ENCODE data around the gene ZNF503. TPM values are rescaled to one million over a fixed set of nuclear protein-coding genes. Genes with fewer than 3 reads are reported as not detected.

The ZNF503 gene
- polyA plus RNA-seq, 4 donors = 2.0 to 17.2 (median 8.9) TPM

DNA sequence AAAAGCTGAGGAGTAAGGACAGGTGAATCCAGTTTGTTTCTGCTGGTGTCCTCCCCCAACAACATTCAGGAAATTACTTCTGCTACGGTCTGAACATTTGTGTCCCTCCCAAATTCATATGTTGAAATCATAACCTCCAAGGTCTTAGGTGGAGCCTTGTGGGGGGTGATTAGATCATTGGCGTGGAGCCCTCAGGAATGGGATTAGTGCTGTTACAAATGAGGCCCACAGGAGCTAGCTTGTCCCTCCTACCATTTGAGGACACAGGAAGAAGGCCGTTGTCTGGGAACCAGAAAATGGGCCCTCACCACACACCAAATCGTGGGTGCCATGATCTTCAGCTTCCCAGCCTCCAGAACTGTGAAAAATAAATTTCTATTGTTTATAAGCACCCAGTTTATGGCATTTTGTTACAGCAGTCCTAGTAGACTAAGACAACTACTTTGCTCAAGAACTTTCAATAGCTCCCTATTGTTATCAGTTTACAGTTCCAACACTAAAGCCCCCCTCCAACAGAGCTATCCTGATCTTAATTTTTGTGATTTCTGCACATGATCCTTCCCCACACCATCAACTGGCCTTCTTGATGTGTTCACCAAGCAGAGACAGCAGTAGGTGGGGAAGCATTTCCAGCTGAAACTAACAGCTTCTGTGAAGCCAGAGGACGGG, 27.7 kb upstream of the ZNF503 start:
- no peak overlapping the region for H3K27ac ChIP-seq (ENCODE audit: low read depth in 1 of 3, low read length in 2 of 3)
- DNase-seq (no peak), FAIRE-seq (no peak)

DNA sequence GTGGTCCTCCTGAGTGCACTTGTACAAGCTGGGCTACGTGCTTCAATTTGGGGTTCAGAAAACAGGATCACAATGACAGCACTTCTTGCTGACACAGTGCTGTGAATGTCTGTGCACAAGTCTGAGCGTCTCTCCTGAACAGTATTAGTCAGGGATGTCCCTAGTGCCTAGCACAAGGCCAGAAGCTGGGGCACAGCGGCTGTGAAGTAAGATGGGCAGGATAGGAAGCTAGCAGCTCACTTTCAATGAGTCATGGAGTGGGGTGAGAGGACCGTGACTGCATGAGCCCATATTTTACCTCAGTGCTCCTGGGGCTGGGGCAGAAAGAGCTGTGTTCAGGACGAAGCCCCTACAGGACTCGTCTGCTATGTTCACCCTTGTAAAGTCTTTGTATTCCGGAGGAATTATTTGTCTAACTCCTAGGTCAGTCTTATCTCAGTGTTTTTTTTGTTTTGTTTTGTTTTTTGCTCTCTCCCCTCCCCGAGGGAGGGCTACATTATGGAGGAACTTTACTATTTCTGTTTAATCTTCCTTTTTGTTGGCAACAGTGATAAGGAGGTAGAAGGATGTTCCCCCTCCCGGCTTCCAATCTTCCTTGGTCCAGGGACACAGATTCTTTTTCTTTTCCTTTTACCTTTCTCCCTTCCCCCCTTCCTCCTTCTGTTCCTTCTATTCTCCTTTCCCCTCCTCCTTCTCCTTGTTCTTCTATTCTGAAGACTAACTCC, 27.0 kb upstream of the ZNF503 start:
- WGBS, 3 donors = 70 to 82% (median 79%) methylated on average over 9 of the region's 9 CpGs
- Histone ChIP-seq H3K4me3 (ENCODE audit: low read depth in 1 of 3, low read length in 3 of 3) (no peak overlapping the region), H3K36me3 (ENCODE audit: control insufficient read depth in 3 of 3, insufficient read depth in 2 of 3, low read depth in 1 of 3, low read length in 3 of 3) (no peaks in the 10 kb centered on the region), H3K4me1 (ENCODE audit: control insufficient read depth in 3 of 3, insufficient read depth in 2 of 3, low read depth in 1 of 3, low read length in 2 of 3) (peaks cover 0 to 30% (median 0%) of the 10 kb centered on the region in 3 donors), H3K27me3 (ENCODE audit: control insufficient read depth in 3 of 3, insufficient read depth in 3 of 3, low read length in 3 of 3) (no peaks in the 10 kb centered on the region), H3K27ac (ENCODE audit: low read depth in 1 of 3, low read length in 2 of 3) (peak overlapping the region in 1 of 3 donors; percentile 7), H3K9me3 (ENCODE audit: control insufficient read depth in 2 of 2, insufficient read depth in 1 of 2, low read depth in 1 of 2, low read length in 1 of 2) (no peaks in the 10 kb centered on the region)
- DNase-seq = no peak
- FAIRE-seq = no peak

More for the DNA sequence above, 27.7 kb upstream of the ZNF503 start:
- no peaks in the 10 kb centered on the region for H3K36me3 ChIP-seq (ENCODE audit: control insufficient read depth in 3 of 3, insufficient read depth in 2 of 3, low read depth in 1 of 3, low read length in 3 of 3)
- H3K4me3 ChIP-seq (ENCODE audit: low read depth in 1 of 3, low read length in 3 of 3) = no peak overlapping the region
- no peaks in the 10 kb centered on the region for H3K9me3 ChIP-seq (ENCODE audit: control insufficient read depth in 2 of 2, insufficient read depth in 1 of 2, low read depth in 1 of 2, low read length in 1 of 2)
- peaks cover 0 to 30% (median 0%) of the 10 kb centered on the region in 3 donors for H3K4me1 ChIP-seq (ENCODE audit: control insufficient read depth in 3 of 3, insufficient read depth in 2 of 3, low read depth in 1 of 3, low read length in 2 of 3)
- H3K27me3 ChIP-seq (ENCODE audit: control insufficient read depth in 3 of 3, insufficient read depth in 3 of 3, low read length in 3 of 3) = no peaks in the 10 kb centered on the region
- WGBS, 3 donors = 69 to 76% (median 73%) methylated on average over 5 of the region's 5 CpGs

DNA sequence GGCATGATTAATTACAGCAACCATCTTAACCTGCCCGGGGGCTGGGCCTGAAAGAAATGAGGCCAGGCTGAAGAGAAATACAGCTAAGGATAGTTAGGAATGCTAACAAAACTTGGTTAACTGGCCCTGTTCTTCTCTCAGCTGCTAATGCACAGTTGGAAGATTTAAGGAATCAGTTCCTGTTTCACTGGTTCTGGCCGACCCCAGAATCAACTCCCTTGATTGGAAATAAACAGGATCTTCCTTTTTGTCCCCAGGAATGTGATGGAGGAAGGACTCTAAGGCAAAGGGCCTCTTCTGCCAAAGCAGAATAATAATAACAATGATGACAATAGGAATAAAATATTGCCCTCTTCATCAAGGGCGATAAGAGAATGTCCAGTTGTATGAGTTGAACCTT, 26.4 kb upstream of the ZNF503 start:
- H3K27ac ChIP-seq (ENCODE audit: low read depth in 1 of 3, low read length in 2 of 3) = peak overlapping the region in 1 of 3 donors; percentile 7
- H3K9me3 ChIP-seq (ENCODE audit: control insufficient read depth in 2 of 2, insufficient read depth in 1 of 2, low read depth in 1 of 2, low read length in 1 of 2) = no peaks in the 10 kb centered on the region
- WGBS, 3 donors = 56 to 77% (median 74%) methylated on average over 3 of the region's 3 CpGs
- no peak for FAIRE-seq
- no peak for DNase-seq
- H3K4me1 ChIP-seq (ENCODE audit: control insufficient read depth in 3 of 3, insufficient read depth in 2 of 3, low read depth in 1 of 3, low read length in 2 of 3) = peaks cover 0 to 27% (median 0%) of the 10 kb centered on the region in 3 donors
- H3K4me3 ChIP-seq (ENCODE audit: low read depth in 1 of 3, low read length in 3 of 3) = no peak overlapping the region
- no peaks in the 10 kb centered on the region for H3K27me3 ChIP-seq (ENCODE audit: control insufficient read depth in 3 of 3, insufficient read depth in 3 of 3, low read length in 3 of 3)
- no peaks in the 10 kb centered on the region for H3K36me3 ChIP-seq (ENCODE audit: control insufficient read depth in 3 of 3, insufficient read depth in 2 of 3, low read depth in 1 of 3, low read length in 3 of 3)

DNA sequence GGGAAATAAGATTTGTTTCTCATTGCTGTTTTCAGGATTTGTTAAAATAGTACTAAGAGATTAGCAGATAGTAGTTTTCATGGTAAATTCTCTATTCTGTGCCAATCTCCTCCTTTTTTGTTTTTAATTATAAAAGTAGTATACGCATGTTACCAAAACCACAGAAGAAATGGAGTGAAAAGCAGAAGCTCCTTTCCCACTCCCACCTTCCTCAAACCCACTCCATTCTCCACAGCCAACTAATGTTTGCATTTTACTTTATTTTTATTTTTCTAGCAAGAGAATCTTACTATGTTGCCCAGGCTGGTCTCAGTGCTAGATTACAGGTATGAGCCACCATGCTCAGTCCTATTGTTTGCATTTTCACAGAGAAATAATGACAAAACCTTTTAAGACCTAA, 25.3 kb upstream of the ZNF503 start:
- no peak for FAIRE-seq
- no peaks in the 10 kb centered on the region for H3K9me3 ChIP-seq (ENCODE audit: control insufficient read depth in 2 of 2, insufficient read depth in 1 of 2, low read depth in 1 of 2, low read length in 1 of 2)
- DNase-seq = no peak
- no peak overlapping the region for H3K27ac ChIP-seq (ENCODE audit: low read depth in 1 of 3, low read length in 2 of 3)
- no peak overlapping the region for H3K4me3 ChIP-seq (ENCODE audit: low read depth in 1 of 3, low read length in 3 of 3)
- no peaks in the 10 kb centered on the region for H3K36me3 ChIP-seq (ENCODE audit: control insufficient read depth in 3 of 3, insufficient read depth in 2 of 3, low read depth in 1 of 3, low read length in 3 of 3)
- peaks cover 0 to 21% (median 0%) of the 10 kb centered on the region in 3 donors for H3K4me1 ChIP-seq (ENCODE audit: control insufficient read depth in 3 of 3, insufficient read depth in 2 of 3, low read depth in 1 of 3, low read length in 2 of 3)
- H3K27me3 ChIP-seq (ENCODE audit: control insufficient read depth in 3 of 3, insufficient read depth in 3 of 3, low read length in 3 of 3) = no peaks in the 10 kb centered on the region
- 87 to 96% (median 88%) methylated on average over 1 of the region's 1 CpG for WGBS, 3 donors

DNA sequence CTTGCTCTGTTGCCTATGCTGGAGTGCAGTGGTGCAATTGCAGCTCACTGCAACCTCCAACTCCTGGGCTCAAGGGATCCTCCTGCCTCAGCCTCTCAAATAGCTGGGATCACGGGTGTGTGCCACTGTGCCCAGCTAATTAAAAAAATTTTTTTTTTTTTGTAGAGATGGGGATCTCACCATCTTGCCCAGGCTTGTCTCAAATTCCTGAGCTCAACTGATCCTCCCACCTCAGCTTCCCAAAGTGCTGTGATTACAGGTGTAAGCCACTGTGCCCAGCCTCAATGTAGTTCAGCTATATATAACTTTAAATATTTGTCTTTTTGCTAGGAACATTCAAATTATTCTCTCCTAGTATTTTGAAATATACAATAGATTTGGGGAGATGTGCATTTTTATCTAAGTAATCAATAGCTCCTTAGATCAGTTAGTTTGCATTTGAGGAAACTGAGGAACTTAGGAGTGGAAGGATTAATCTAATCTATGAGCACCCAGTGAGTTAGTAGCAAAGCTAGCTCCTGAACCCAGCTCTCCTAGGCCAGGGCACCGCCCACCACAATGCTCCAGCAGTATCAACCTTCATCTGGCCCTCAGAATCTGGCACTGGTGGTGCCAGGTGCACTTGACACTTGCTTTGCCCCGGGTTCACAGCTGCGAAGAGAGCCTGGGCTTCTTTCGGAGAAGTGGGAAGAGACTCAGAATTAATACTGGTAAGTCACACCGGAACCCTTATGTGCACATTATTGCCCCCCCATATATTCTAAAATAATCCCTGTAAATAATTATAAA, 23.9 kb upstream of the ZNF503 start:
- H3K4me3 ChIP-seq (ENCODE audit: low read depth in 1 of 3, low read length in 3 of 3) = no peak overlapping the region
- 64 to 86% (median 69%) methylated on average over 6 of the region's 6 CpGs for WGBS, 3 donors
- DNase-seq = no peak
- FAIRE-seq = no peak
- peaks cover 0 to 15% (median 0%) of the 10 kb centered on the region in 3 donors for H3K4me1 ChIP-seq (ENCODE audit: control insufficient read depth in 3 of 3, insufficient read depth in 2 of 3, low read depth in 1 of 3, low read length in 2 of 3)
- H3K27ac ChIP-seq (ENCODE audit: low read depth in 1 of 3, low read length in 2 of 3) = no peak overlapping the region
- no peaks in the 10 kb centered on the region for H3K36me3 ChIP-seq (ENCODE audit: control insufficient read depth in 3 of 3, insufficient read depth in 2 of 3, low read depth in 1 of 3, low read length in 3 of 3)
- no peaks in the 10 kb centered on the region for H3K9me3 ChIP-seq (ENCODE audit: control insufficient read depth in 2 of 2, insufficient read depth in 1 of 2, low read depth in 1 of 2, low read length in 1 of 2)
- H3K27me3 ChIP-seq (ENCODE audit: control insufficient read depth in 3 of 3, insufficient read depth in 3 of 3, low read length in 3 of 3) = no peaks in the 10 kb centered on the region

DNA sequence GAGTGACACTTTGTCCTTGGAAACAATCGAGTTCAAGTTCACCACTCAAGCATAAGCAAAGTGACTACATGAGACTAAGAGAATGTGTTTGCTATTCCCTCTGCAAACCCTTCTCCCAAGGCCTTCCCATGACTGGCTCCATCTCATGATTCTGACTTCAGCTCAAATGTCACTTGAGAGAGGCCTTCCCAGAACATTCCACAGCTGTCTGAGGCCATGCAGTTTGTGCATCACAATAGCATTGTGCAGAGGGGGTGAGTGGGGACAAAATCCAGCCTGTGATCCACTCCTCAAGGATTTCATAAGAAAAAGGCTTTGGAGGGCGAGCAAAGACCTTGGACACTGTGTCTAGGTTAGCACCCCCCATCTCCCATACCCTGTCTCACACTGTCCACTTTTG, 23.0 kb upstream of the ZNF503 start:
- Histone ChIP-seq H3K27me3 (ENCODE audit: control insufficient read depth in 3 of 3, insufficient read depth in 3 of 3, low read length in 3 of 3) (no peaks in the 10 kb centered on the region), H3K9me3 (ENCODE audit: control insufficient read depth in 2 of 2, insufficient read depth in 1 of 2, low read depth in 1 of 2, low read length in 1 of 2) (no peaks in the 10 kb centered on the region), H3K4me1 (ENCODE audit: control insufficient read depth in 3 of 3, insufficient read depth in 2 of 3, low read depth in 1 of 3, low read length in 2 of 3) (peaks cover 0 to 7% (median 0%) of the 10 kb centered on the region in 3 donors), H3K4me3 (ENCODE audit: low read depth in 1 of 3, low read length in 3 of 3) (no peak overlapping the region), H3K36me3 (ENCODE audit: control insufficient read depth in 3 of 3, insufficient read depth in 2 of 3, low read depth in 1 of 3, low read length in 3 of 3) (no peaks in the 10 kb centered on the region), H3K27ac (ENCODE audit: low read depth in 1 of 3, low read length in 2 of 3) (no peak overlapping the region)
- DNase-seq = no peak
- no peak for FAIRE-seq
- WGBS, 3 donors = 67 to 77% (median 72%) methylated on average over 2 of the region's 2 CpGs

DNA sequence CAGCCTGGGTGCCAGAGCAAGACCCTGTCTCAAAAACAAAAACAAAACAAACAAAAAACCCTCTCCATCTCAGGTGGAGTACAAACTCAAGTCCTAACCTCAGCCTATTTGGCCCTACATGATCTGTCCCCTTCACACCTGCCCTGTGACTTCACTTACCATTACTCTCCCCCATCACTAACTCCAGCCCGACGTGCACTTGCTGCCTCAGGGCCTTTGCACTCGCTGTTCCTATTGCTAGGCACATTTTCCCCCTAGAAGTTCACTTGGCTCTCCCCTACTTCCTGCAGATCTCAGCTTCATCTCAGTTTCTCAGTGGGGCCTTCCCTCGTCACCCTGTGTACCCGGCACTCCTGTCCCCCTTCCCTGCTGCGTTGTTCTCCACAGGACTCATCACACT, 21.3 kb upstream of the ZNF503 start:
- WGBS, 3 donors = 92 to 96% (median 93%) methylated on average over 6 of the region's 6 CpGs
- H3K27ac ChIP-seq (ENCODE audit: low read depth in 1 of 3, low read length in 2 of 3) = no peak overlapping the region
- FAIRE-seq (no peak), DNase-seq (no peak)
- H3K9me3 ChIP-seq (ENCODE audit: control insufficient read depth in 2 of 2, insufficient read depth in 1 of 2, low read depth in 1 of 2, low read length in 1 of 2) = no peaks in the 10 kb centered on the region
- H3K4me1 ChIP-seq (ENCODE audit: control insufficient read depth in 3 of 3, insufficient read depth in 2 of 3, low read depth in 1 of 3, low read length in 2 of 3) = no peaks in the 10 kb centered on the region
- H3K27me3 ChIP-seq (ENCODE audit: control insufficient read depth in 3 of 3, insufficient read depth in 3 of 3, low read length in 3 of 3) = peaks cover 0 to 2% (median 0%) of the 10 kb centered on the region in 3 donors
- H3K36me3 ChIP-seq (ENCODE audit: control insufficient read depth in 3 of 3, insufficient read depth in 2 of 3, low read depth in 1 of 3, low read length in 3 of 3) = no peaks in the 10 kb centered on the region
- no peak overlapping the region for H3K4me3 ChIP-seq (ENCODE audit: low read depth in 1 of 3, low read length in 3 of 3)

DNA sequence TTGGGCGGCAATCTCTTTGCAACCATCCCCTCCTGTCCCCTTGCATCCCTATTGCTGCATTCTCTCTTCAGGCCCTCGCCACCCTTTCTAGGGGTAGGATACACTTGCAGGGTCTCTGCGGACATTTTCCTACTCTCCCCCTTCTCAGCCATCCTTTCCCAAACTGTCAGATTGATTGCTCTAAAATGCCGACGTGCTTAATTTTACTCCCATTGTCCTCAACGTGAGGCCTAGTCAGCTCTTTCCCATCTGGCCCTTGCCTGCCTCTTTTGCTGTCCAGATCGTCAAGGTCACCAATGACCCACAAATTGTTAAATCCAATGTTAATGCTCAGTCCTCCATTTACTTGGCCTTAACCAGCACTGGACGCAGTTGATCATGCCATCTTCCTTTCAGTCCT, 17.1 kb upstream of the ZNF503 start:
- no peak overlapping the region for H3K27ac ChIP-seq (ENCODE audit: low read depth in 1 of 3, low read length in 2 of 3)
- no peaks in the 10 kb centered on the region for H3K4me1 ChIP-seq (ENCODE audit: control insufficient read depth in 3 of 3, insufficient read depth in 2 of 3, low read depth in 1 of 3, low read length in 2 of 3)
- H3K9me3 ChIP-seq (ENCODE audit: control insufficient read depth in 2 of 2, insufficient read depth in 1 of 2, low read depth in 1 of 2, low read length in 1 of 2) = no peaks in the 10 kb centered on the region
- no peak for FAIRE-seq
- WGBS, 3 donors = 92 to 99% (median 95%) methylated on average over 8 of the region's 8 CpGs
- DNase-seq = no peak
- no peak overlapping the region for H3K4me3 ChIP-seq (ENCODE audit: low read depth in 1 of 3, low read length in 3 of 3)
- no peaks in the 10 kb centered on the region for H3K36me3 ChIP-seq (ENCODE audit: control insufficient read depth in 3 of 3, insufficient read depth in 2 of 3, low read depth in 1 of 3, low read length in 3 of 3)
- peaks cover 0 to 5% (median 0%) of the 10 kb centered on the region in 3 donors for H3K27me3 ChIP-seq (ENCODE audit: control insufficient read depth in 3 of 3, insufficient read depth in 3 of 3, low read length in 3 of 3)

All from small intestine (tissue), 7 donors.